CD4-positive, alpha-beta T cell treated with Interleukin-10 for 1 hour (primary cell): ENCODE measurements around the gene THRB.

ENCODE experiments used
- DNase-seq: peaks from one replicate; pipeline ENCODE4 v3.0.0-alpha.2; 2020

The THRB gene

DNA sequence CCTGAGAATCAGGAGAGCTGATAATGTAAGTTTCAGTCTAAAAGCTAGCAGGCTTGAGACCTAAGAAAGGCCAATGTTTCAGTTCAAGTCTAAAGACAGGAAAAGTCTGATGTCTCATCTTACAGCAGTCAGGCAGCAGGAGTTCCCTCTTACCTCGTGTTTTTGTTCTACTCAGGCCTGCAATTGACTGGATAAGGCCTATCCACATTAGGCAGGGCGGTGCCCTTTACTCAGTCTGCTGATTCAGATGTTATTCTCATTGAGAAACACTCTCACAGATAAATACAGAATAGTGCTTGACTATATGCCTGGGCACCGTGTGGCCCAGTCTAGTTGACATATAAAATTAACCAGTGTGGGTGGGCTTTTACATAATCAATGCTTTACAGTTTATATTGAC, 427.2 kb downstream of the THRB start:
- DNase-seq: no peak
